Fibroblast of lung (primary cell): ENCODE data around the gene AGRN. TPM values are rescaled to one million over a fixed set of nuclear protein-coding genes. Genes with fewer than 3 reads are reported as not detected.

Experiments used
- DNase-seq, 2 donors: peaks; one replicate each; pipeline versions ENCODE4 v3.0.0 to v3.0.0-alpha.2; 2010; ENCODE audit warnings: low read depth in 2 of 2
- H2AFZ ChIP-seq: 2 replicates; pipeline ENCODE4 v1.5.1; 2012; ENCODE audit warnings: low read length, control low read depth, inconsistent platforms
- H3K27ac ChIP-seq: 2 replicates; pipeline ENCODE4 v1.5.1; 2011; ENCODE audit warnings: low read length, control low read depth; ENCODE audit not compliant: insufficient read depth
- H3K27me3 ChIP-seq: 2 replicates; pipeline ENCODE4 v1.5.1; 2011; ENCODE audit warnings: mild to moderate bottlenecking, low read length; ENCODE audit not compliant: control insufficient read depth, insufficient read depth
- H3K36me3 ChIP-seq: 2 replicates; pipeline ENCODE4 v1.5.1; 2011; ENCODE audit warnings: low read length; ENCODE audit not compliant: control insufficient read depth, insufficient read depth
- H3K4me1 ChIP-seq: 2 replicates; pipeline ENCODE4 v1.5.1; 2011; ENCODE audit warnings: low read length; ENCODE audit not compliant: control insufficient read depth, insufficient read depth; ENCODE audit errors: extremely low read depth
- H3K4me2 ChIP-seq: 2 replicates; pipeline ENCODE4 v1.5.1; 2011; ENCODE audit warnings: low read length, control low read depth; ENCODE audit not compliant: insufficient read depth; ENCODE audit errors: extremely low read depth
- H3K4me3 ChIP-seq, 4 experiments: fragments of 200-600 bp in 1 of 4; sonication (generic) in 1 of 4; replicated peaks in 1 of 4; 2 replicates each; pipeline ENCODE4 v1.5.1; 2011 to 2016; ENCODE audit warnings: low read length in 4 of 4, low read depth in 3 of 4, mild to moderate bottlenecking in 3 of 4, control low read depth in 2 of 4, inconsistent platforms in 1 of 4, mixed read lengths in 1 of 4; ENCODE audit not compliant: insufficient read depth in 1 of 4; ENCODE audit errors: control extremely low read depth in 1 of 4
- H3K79me2 ChIP-seq: 2 replicates; pipeline ENCODE4 v1.5.1; 2012; ENCODE audit warnings: mild to moderate bottlenecking, low read length, inconsistent platforms; ENCODE audit not compliant: control insufficient read depth, insufficient read depth
- H3K9ac ChIP-seq: 2 replicates; pipeline ENCODE4 v1.5.1; 2011; ENCODE audit warnings: mild to moderate bottlenecking, low read length, control low read depth; ENCODE audit not compliant: insufficient read depth
- H3K9me3 ChIP-seq: 2 replicates; pipeline ENCODE4 v1.5.1; 2012; ENCODE audit warnings: low read depth, low read length; ENCODE audit not compliant: control insufficient read depth, insufficient read depth
- H4K20me1 ChIP-seq: 2 replicates; pipeline ENCODE4 v1.5.1; 2011; ENCODE audit warnings: low read length; ENCODE audit not compliant: control insufficient read depth, insufficient read depth; ENCODE audit errors: extremely low read depth
- CTCF ChIP-seq, 2 donors: IDR thresholded peaks in 1 of 2; conservative IDR thresholded peaks in 1 of 2; 1 replicate in 1 of 2; 2 replicates in 1 of 2; pipeline ENCODE4 v1.5.1; 2011 to 2012; ENCODE audit warnings: low read length in 2 of 2, control low read depth in 1 of 2, inconsistent platforms in 1 of 2, low read depth in 1 of 2, mild to moderate bottlenecking in 1 of 2
- EZH2 ChIP-seq: IDR thresholded peaks from 2 replicates; pipeline ENCODE4 v1.5.1; 2012; ENCODE audit warnings: low read length, control low read depth, mild to moderate bottlenecking; ENCODE audit errors: missing control alignments
- polyA plus RNA-seq, 2 donors: library from polyadenylated mRNA; depleted of rRNA in 1 of 2; stranded (reverse) in 1 of 2; unstranded in 1 of 2; fragments of >200 nt; gene quantifications; 2 replicates each; pipeline ENCODE4 v1.2.1, GENCODE V29; 2011 to 2012; ENCODE audit warnings: missing spikeins in 1 of 2
- total RNA-seq: library from RNA; depleted of rRNA; stranded (reverse); fragments of >200 nt; gene quantifications from 2 replicates; pipeline ENCODE4 v1.2.1, GENCODE V29; 2014

The AGRN gene
- total and polyA plus RNA-seq, 2 donors (not counting 1 experiment from before 2014, with no cell fraction given), result 20.7 to 50.9 TPM

- H3K27me3 ChIP-seq, result no peaks in the 10 kb centered on the region
- TF ChIP-seq CTCF (conservative IDR thresholded peaks at IDR 0.05 in 1 of 2, IDR thresholded peaks at IDR 0.05 in 1 of 2; ENCODE audit: low read depth in 1 of 2, low read length in 2 of 2) (no peak), EZH2 (no peak)
- H3K9me3 ChIP-seq, result no peaks in the 10 kb centered on the region
- no peak for DNase-seq
- H3K9ac ChIP-seq, result no peak overlapping the region
- H3K4me1 ChIP-seq, result no peaks in the 10 kb centered on the region
- no peak overlapping the region for H2AFZ ChIP-seq
- no peak overlapping the region for H3K4me3 ChIP-seq
- H3K79me2 ChIP-seq, result no peaks in the 10 kb centered on the region
- H3K4me2 ChIP-seq, result no peak overlapping the region
- H3K36me3 ChIP-seq, result no peaks in the 10 kb centered on the region
- H3K27ac ChIP-seq, result no peak overlapping the region
- H4K20me1 ChIP-seq, result no peaks in the 10 kb centered on the region
Measured at GRCh38 chr1:1089731-1090423, 70.0 kb downstream of the AGRN start.

GRCh38 chr1:1090424-1091343 lies 70.8 kb downstream of the AGRN start:
- no peak overlapping the region for H3K4me2 ChIP-seq
- H4K20me1 ChIP-seq, result no peaks in the 10 kb centered on the region
- DNase-seq, result no peak

More at GRCh38 chr1:1090424-1091343, 70.8 kb downstream of the AGRN start:
- Histone ChIP-seq H3K36me3 (no peaks in the 10 kb centered on the region), H3K27ac (no peak overlapping the region), H3K4me3 (no peak overlapping the region), H2AFZ (no peak overlapping the region), H3K27me3 (no peaks in the 10 kb centered on the region), H3K4me1 (no peaks in the 10 kb centered on the region), H3K79me2 (no peaks in the 10 kb centered on the region), H3K9ac (no peak overlapping the region), H3K9me3 (no peaks in the 10 kb centered on the region)
- TF ChIP-seq CTCF (conservative IDR thresholded peaks at IDR 0.05 in 1 of 2, IDR thresholded peaks at IDR 0.05 in 1 of 2; ENCODE audit: low read depth in 1 of 2, low read length in 2 of 2) (no peak), EZH2 (no peak)
